Measurements from ENCODE around the gene SMG1.
"Not testable (repeated sequence)": the region's sequence is repeated elsewhere in the genome, so short reads cannot be mapped to it uniquely, and the experiment has no call there.

- not testable (repeated sequence) for TF ChIP-seq CTCF (conservative IDR thresholded peaks at IDR 0.05 in 1 of 2, IDR thresholded peaks at IDR 0.05 in 1 of 2; ENCODE audit: extremely low read depth in 1 of 2, insufficient read depth in 1 of 2, low read depth in 1 of 2, low read length in 2 of 2); EZH2 (IDR thresholded peaks at IDR 0.05; ENCODE audit: borderline replicate concordance, low read length)
Measured at GRCh38 chr16:18780460-18781026, 145.7 kb downstream of the SMG1 start.

Data from mammary epithelial cell (primary cell).